RPMI7951 (cell line): Measurements from ENCODE around the gene MRPL21. TPM values are rescaled to one million over a fixed set of nuclear protein-coding genes. Genes with fewer than 3 reads are reported as not detected.

Experiments
- DNase-seq: peaks from one replicate; pipeline ENCODE4 v3.0.0-alpha.2; 2012; ENCODE audit warnings: low read depth
- total RNA-seq: library from RNA; depleted of rRNA; stranded (reverse); fragments of >200 nt; shearing (Covaris generic); gene quantifications from 2 replicates; pipeline ENCODE4 v1.2.3, GENCODE V29; 2014; rRNA removed

The MRPL21 gene
- 116 and 134 TPM in 2 replicates for total RNA-seq

GRCh38 chr11:68903288-68904247 is at the start of gene MRPL21, which contains the start of gene IGHMBP2:
Gene MRPL21 (minus strand): TSS chr11:68903832. CDS start chr11:68903810, 22 bp downstream.
Gene IGHMBP2 (plus strand): TSS chr11:68903891. CDS start chr11:68903953, 62 bp downstream.
- peak; percentile 78 for DNase-seq

- no peak for DNase-seq
Observed at GRCh38 chr11:68950762-68951161, 47.1 kb upstream of the MRPL21 start.

GRCh38 chr11:68950270-68950669 is 46.6 kb upstream of the MRPL21 start:
- peak; percentile 20 for DNase-seq

GRCh38 chr11:68948935-68949334 is 45.3 kb upstream of the MRPL21 start:
- DNase-seq, result no peak

GRCh38 chr11:68948496-68948895 is 44.9 kb upstream of the MRPL21 start:
- no peak for DNase-seq

- no peak for DNase-seq
Observed at GRCh38 chr11:68947151-68947550, 43.5 kb upstream of the MRPL21 start.

GRCh38 chr11:68946416-68947090 is 42.9 kb upstream of the MRPL21 start:
- peak; percentile 79 for DNase-seq

- no peak for DNase-seq
Observed at GRCh38 chr11:68942751-68943271, 39.2 kb upstream of the MRPL21 start.

GRCh38 chr11:68942095-68942620 is 38.5 kb upstream of the MRPL21 start:
- DNase-seq, result no peak

GRCh38 chr11:68941324-68942094 is 37.9 kb upstream of the MRPL21 start:
- no peak for DNase-seq

GRCh38 chr11:68940651-68941323 is 37.2 kb upstream of the MRPL21 start:
- no peak for DNase-seq

GRCh38 chr11:68939583-68940555 is 36.2 kb upstream of the MRPL21 start:
- DNase-seq, result no peak

GRCh38 chr11:68938816-68939582 is 35.4 kb upstream of the MRPL21 start:
- DNase-seq, result no peak

- DNase-seq, result no peak
Observed at GRCh38 chr11:68938088-68938487, 34.5 kb upstream of the MRPL21 start.

GRCh38 chr11:68936676-68937620 is 33.3 kb upstream of the MRPL21 start:
- DNase-seq, result no peak

- DNase-seq, result no peak
Observed at GRCh38 chr11:68936358-68936636, 32.7 kb upstream of the MRPL21 start.

GRCh38 chr11:68935516-68936357 is 32.1 kb upstream of the MRPL21 start:
- DNase-seq, result no peak
